ENCODE data around the gene LHX3. TPM values are rescaled to one million over a fixed set of nuclear protein-coding genes. Genes with fewer than 3 reads are reported as not detected.

The LHX3 gene
- total RNA-seq, 5 donors from 2014 or later (not counting 1 experiment from before 2014, with no cell fraction given): 0.13 to 0.42 TPM; not detected in 3

DNA sequence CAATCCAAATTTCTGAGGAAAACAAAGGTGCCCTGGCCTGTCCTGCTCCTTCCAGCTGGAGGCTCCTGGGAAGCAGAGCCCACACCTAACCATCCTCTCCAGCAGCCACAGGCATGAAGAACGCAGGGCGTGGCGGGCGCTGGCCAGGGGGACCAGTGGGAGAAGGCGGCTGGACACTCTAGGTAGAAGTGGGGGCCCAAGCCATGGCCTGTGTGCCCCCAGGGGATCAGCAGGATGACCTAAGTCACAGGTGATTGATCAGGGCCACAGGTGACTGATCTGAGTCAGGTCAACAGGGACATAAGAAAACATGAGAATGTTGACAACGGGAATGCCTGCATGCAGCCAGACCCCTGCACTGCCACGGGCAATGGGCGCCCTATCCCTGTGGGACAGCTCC lies 37.3 kb upstream of the LHX3 start:
- ChIA-PET POLR2A (no interaction called here), CTCF (no interaction called here)
- Histone ChIP-seq H3K9me3 (no peaks in the 10 kb centered on the region), H3K4me1 (ENCODE audit: control insufficient read depth in 1 of 2, extremely low read depth in 1 of 2, insufficient read depth in 2 of 2, low read length in 2 of 2) (peaks cover 17 to 54% of the 10 kb centered on the region in 2 experiments), H3K27me3 (replicated peaks in 1 of 2; ENCODE audit: control insufficient read depth in 2 of 2, extremely low read depth in 1 of 2, insufficient read depth in 2 of 2, low read length in 1 of 2) (no peaks in the 10 kb centered on the region), H3K4me3 (ENCODE audit: control insufficient read depth in 1 of 2, extremely low read depth in 1 of 2, low read length in 1 of 2) (no peak overlapping the region), H3K27ac (ENCODE audit: low read length) (no peak overlapping the region), H3K36me3 (ENCODE audit: control insufficient read depth in 2 of 2, extremely low read depth in 1 of 2, insufficient read depth in 1 of 2, low read length in 1 of 2) (peaks cover 0 to 2% of the 10 kb centered on the region in 2 donors)
- ATAC-seq (replicated peaks in 1 of 4) (no peak), DNase-seq (no peak)
- Mint-ChIP-seq H3K4me1 (peaks cover 33 to 63% (median 48%) of the 10 kb centered on the region in 3 donors), H3K27me3 (no peaks in the 10 kb centered on the region), H3K9me3 (no peaks in the 10 kb centered on the region), H3K4me3 (no peak overlapping the region), H3K36me3 (no peaks in the 10 kb centered on the region), H3K27ac (no peak overlapping the region)
- WGBS (ENCODE audit: insufficient coverage): 96% methylated on average over 8 of the region's 8 CpGs

DNA sequence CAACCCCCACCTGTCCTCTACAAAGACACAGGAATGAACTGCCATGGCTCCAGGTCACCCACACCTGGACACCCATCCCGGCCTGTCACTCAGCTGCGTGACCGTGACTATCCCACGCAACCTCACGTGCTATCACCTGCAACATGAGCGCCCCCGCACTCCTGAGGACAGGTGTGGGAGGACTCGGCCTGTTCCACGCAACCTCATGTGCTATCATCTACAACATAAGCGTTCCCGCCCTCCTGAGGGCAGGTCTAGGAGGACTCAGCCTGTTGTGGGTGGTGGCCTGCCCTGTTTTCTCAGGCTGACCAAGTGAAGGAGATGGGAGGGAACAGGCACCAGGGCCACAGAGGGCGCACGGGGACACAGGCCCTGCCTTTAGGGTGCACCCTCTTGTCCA lies 36.6 kb upstream of the LHX3 start:
- Histone ChIP-seq H3K27ac (ENCODE audit: low read length) (no peak overlapping the region), H3K4me3 (ENCODE audit: control insufficient read depth in 1 of 2, extremely low read depth in 1 of 2, low read length in 1 of 2) (no peak overlapping the region), H3K4me1 (ENCODE audit: control insufficient read depth in 1 of 2, extremely low read depth in 1 of 2, insufficient read depth in 2 of 2, low read length in 2 of 2) (peaks cover 17 to 54% of the 10 kb centered on the region in 2 experiments), H3K36me3 (ENCODE audit: control insufficient read depth in 2 of 2, extremely low read depth in 1 of 2, insufficient read depth in 1 of 2, low read length in 1 of 2) (peaks cover 0 to 3% of the 10 kb centered on the region in 2 donors), H3K27me3 (replicated peaks in 1 of 2; ENCODE audit: control insufficient read depth in 2 of 2, extremely low read depth in 1 of 2, insufficient read depth in 2 of 2, low read length in 1 of 2) (no peaks in the 10 kb centered on the region), H3K9me3 (no peaks in the 10 kb centered on the region)
- no peak overlapping the region for H3K4me3 Mint-ChIP-seq
- no peaks in the 10 kb centered on the region for H3K9me3 Mint-ChIP-seq
- ChIA-PET POLR2A (no interaction called here), CTCF (no interaction called here)
- WGBS (ENCODE audit: insufficient coverage): 96% methylated on average over 7 of the region's 13 CpGs
- H3K4me1 Mint-ChIP-seq: peaks cover 33 to 63% (median 48%) of the 10 kb centered on the region in 3 donors
- H3K36me3 Mint-ChIP-seq: no peaks in the 10 kb centered on the region
- H3K27me3 Mint-ChIP-seq: no peaks in the 10 kb centered on the region
- ATAC-seq (replicated peaks in 1 of 4) (no peak), DNase-seq (no peak)
- H3K27ac Mint-ChIP-seq: peak overlapping the region in 1 of 2 donors; percentile 44

DNA sequence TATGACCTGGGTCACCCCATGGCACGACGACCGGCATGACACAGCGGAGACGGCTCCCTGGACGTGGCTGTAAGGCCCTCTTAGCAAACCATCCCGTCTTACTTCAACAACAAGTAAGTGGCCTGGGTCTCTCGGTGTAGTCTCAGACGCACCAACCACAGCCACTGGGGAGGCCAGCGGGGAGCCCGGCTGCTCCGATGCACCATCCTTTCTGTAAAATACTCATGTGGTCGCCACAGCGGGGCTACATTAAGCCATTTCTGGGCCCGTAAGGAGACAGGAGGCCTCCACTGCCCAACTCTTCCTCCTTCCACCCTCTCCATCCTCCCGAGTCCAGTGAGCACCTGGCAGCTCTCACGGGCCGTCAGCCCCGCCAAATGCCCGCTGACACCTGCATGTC lies 36.0 kb upstream of the LHX3 start:
- Mint-ChIP-seq H3K4me1 (peaks cover 33 to 60% (median 45%) of the 10 kb centered on the region in 3 donors), H3K27ac (no peak overlapping the region), H3K27me3 (no peaks in the 10 kb centered on the region), H3K9me3 (no peaks in the 10 kb centered on the region), H3K36me3 (peaks cover 4% of the 10 kb centered on the region), H3K4me3 (no peak overlapping the region)
- peaks cover 17 to 48% of the 10 kb centered on the region in 2 experiments for H3K4me1 ChIP-seq (ENCODE audit: control insufficient read depth in 1 of 2, extremely low read depth in 1 of 2, insufficient read depth in 2 of 2, low read length in 2 of 2)
- no peak overlapping the region for H3K27ac ChIP-seq (ENCODE audit: low read length)
- no peak overlapping the region for H3K4me3 ChIP-seq (ENCODE audit: control insufficient read depth in 1 of 2, extremely low read depth in 1 of 2, low read length in 1 of 2)
- H3K9me3 ChIP-seq: no peaks in the 10 kb centered on the region
- DNase-seq (no peak), ATAC-seq (replicated peaks in 1 of 4) (no peak)
- CTCF ChIA-PET: no interaction called here
- H3K27me3 ChIP-seq (replicated peaks in 1 of 2; ENCODE audit: control insufficient read depth in 2 of 2, extremely low read depth in 1 of 2, insufficient read depth in 2 of 2, low read length in 1 of 2): no peaks in the 10 kb centered on the region
- WGBS (ENCODE audit: insufficient coverage): 98% methylated on average over 20 of the region's 20 CpGs
- H3K36me3 ChIP-seq (ENCODE audit: control insufficient read depth in 2 of 2, extremely low read depth in 1 of 2, insufficient read depth in 1 of 2, low read length in 1 of 2): peaks cover 0 to 8% of the 10 kb centered on the region in 2 donors
- POLR2A ChIA-PET: no interaction called here

GRCh38 chr9:136239983-136240330 lies 35.0 kb upstream of the LHX3 start:
- POLR2A ChIA-PET: no interaction called here
- CTCF ChIA-PET: no interaction called here
- H3K4me3 Mint-ChIP-seq: no peak overlapping the region
- no CpG with 5 or more reads among the region's 2 CpGs for WGBS (ENCODE audit: insufficient coverage)
- H3K27me3 Mint-ChIP-seq: no peaks in the 10 kb centered on the region
- Histone ChIP-seq H3K4me1 (ENCODE audit: control insufficient read depth in 1 of 2, extremely low read depth in 1 of 2, insufficient read depth in 2 of 2, low read length in 2 of 2) (peaks cover 17 to 44% of the 10 kb centered on the region in 2 experiments), H3K9me3 (no peaks in the 10 kb centered on the region), H3K36me3 (ENCODE audit: control insufficient read depth in 2 of 2, extremely low read depth in 1 of 2, insufficient read depth in 1 of 2, low read length in 1 of 2) (peaks cover 0 to 14% of the 10 kb centered on the region in 2 donors), H3K4me3 (ENCODE audit: control insufficient read depth in 1 of 2, extremely low read depth in 1 of 2, low read length in 1 of 2) (no peak overlapping the region), H3K27me3 (replicated peaks in 1 of 2; ENCODE audit: control insufficient read depth in 2 of 2, extremely low read depth in 1 of 2, insufficient read depth in 2 of 2, low read length in 1 of 2) (no peaks in the 10 kb centered on the region), H3K27ac (ENCODE audit: low read length) (no peak overlapping the region)
- no peak for ATAC-seq (replicated peaks in 1 of 4)
- H3K27ac Mint-ChIP-seq: no peak overlapping the region
- H3K36me3 Mint-ChIP-seq: peaks cover 13% of the 10 kb centered on the region
- DNase-seq: peak in 1 of 35 experiments; percentile 24
- H3K9me3 Mint-ChIP-seq: no peaks in the 10 kb centered on the region
- H3K4me1 Mint-ChIP-seq: peaks cover 32 to 57% (median 46%) of the 10 kb centered on the region in 3 donors

DNA sequence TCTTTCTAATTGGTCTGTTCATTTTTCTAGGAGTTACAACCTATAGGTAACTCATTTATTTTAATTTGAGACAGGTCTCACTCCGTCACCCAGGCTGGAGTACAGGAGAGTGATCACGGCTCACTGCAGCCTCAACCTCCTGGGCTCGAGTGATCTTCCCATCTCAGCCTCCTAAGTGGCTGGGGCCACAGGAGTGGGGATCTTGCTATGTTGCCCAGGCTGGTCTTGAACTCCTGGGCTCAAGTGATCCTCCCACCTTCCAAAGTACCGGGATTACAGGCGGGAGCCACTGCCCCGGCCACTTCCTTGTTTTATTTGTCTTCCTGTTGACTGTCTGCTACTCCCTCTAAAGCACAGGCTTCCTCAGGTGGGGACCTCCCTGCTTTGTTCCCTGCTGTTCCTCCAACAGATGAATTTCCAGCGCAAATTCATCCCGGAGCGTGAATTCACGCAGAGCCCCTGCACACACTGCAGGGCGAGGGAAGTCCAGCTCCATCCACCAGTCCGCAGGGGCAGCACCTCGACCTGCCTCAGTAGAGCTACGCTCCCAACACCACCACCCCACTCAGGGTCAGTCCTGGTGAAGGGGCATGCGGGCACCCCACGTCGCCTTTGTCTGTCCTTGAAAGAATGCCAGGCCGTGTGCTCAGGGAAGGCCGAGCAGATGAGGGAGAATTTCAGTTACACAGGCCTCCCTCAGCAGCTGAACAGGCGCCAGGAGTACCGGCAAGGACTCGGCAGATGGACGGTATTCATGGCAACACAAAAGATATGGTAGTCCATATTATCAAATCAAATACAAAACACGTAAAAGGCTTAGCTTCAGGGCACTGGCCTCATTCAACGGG lies 34.4 kb upstream of the LHX3 start:
- H3K27ac Mint-ChIP-seq: no peak overlapping the region
- H3K36me3 Mint-ChIP-seq: peaks cover 17% of the 10 kb centered on the region
- no peaks in the 10 kb centered on the region for H3K9me3 Mint-ChIP-seq
- Histone ChIP-seq H3K9me3 (no peaks in the 10 kb centered on the region), H3K27ac (ENCODE audit: low read length) (no peak overlapping the region), H3K36me3 (ENCODE audit: control insufficient read depth in 2 of 2, extremely low read depth in 1 of 2, insufficient read depth in 1 of 2, low read length in 1 of 2) (peaks cover 0 to 14% of the 10 kb centered on the region in 2 donors), H3K4me1 (ENCODE audit: control insufficient read depth in 1 of 2, extremely low read depth in 1 of 2, insufficient read depth in 2 of 2, low read length in 2 of 2) (peaks cover 14 to 38% of the 10 kb centered on the region in 2 experiments), H3K27me3 (replicated peaks in 1 of 2; ENCODE audit: control insufficient read depth in 2 of 2, extremely low read depth in 1 of 2, insufficient read depth in 2 of 2, low read length in 1 of 2) (no peaks in the 10 kb centered on the region), H3K4me3 (ENCODE audit: control insufficient read depth in 1 of 2, extremely low read depth in 1 of 2, low read length in 1 of 2) (no peak overlapping the region)
- ATAC-seq (replicated peaks in 1 of 4) (no peak), DNase-seq (no peak)
- 95% methylated on average over 9 of the region's 25 CpGs for WGBS (ENCODE audit: insufficient coverage)
- ChIA-PET CTCF (no interaction called here), POLR2A (no interaction called here)
- H3K4me1 Mint-ChIP-seq: peaks cover 29 to 52% (median 42%) of the 10 kb centered on the region in 3 donors
- H3K4me3 Mint-ChIP-seq: no peak overlapping the region
- no peaks in the 10 kb centered on the region for H3K27me3 Mint-ChIP-seq

DNA sequence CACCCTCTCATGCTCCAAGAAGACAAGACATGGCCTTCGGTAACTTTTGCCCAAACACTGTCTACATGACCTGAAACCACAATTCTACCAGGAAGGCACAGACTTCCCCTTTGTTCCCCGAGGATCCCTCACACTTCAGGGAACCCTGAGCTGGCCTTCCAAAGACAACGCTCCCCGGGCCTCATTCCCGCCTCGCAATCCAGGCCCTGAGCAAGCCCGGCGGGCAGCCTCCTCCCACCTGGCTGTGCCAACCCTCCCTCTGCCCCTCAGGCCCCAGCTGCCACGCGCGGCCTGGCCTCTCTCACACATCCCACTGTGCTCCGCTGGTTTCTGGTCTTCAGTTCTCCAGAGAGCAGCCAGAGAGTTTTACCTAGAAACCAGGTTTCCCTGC lies 33.4 kb upstream of the LHX3 start:
- H3K4me1 Mint-ChIP-seq: peaks cover 26 to 50% (median 40%) of the 10 kb centered on the region in 3 donors
- CTCF ChIA-PET: no interaction called here

More for the DNA sequence above, 33.4 kb upstream of the LHX3 start:
- no peaks in the 10 kb centered on the region for H3K27me3 Mint-ChIP-seq
- Histone ChIP-seq H3K4me1 (ENCODE audit: control insufficient read depth in 1 of 2, extremely low read depth in 1 of 2, insufficient read depth in 2 of 2, low read length in 2 of 2) (peaks cover 4 to 28% of the 10 kb centered on the region in 2 experiments), H3K27me3 (replicated peaks in 1 of 2; ENCODE audit: control insufficient read depth in 2 of 2, extremely low read depth in 1 of 2, insufficient read depth in 2 of 2, low read length in 1 of 2) (no peaks in the 10 kb centered on the region), H3K27ac (ENCODE audit: low read length) (no peak overlapping the region), H3K36me3 (ENCODE audit: control insufficient read depth in 2 of 2, extremely low read depth in 1 of 2, insufficient read depth in 1 of 2, low read length in 1 of 2) (peaks cover 0 to 17% of the 10 kb centered on the region in 2 donors), H3K4me3 (ENCODE audit: control insufficient read depth in 1 of 2, extremely low read depth in 1 of 2, low read length in 1 of 2) (no peak overlapping the region), H3K9me3 (no peaks in the 10 kb centered on the region)
- no peak for DNase-seq
- no peak overlapping the region for H3K4me3 Mint-ChIP-seq
- no peaks in the 10 kb centered on the region for H3K9me3 Mint-ChIP-seq
- peaks cover 21% of the 10 kb centered on the region for H3K36me3 Mint-ChIP-seq
- 80% methylated on average over 12 of the region's 12 CpGs for WGBS (ENCODE audit: insufficient coverage)
- no peak overlapping the region for H3K27ac Mint-ChIP-seq
- POLR2A ChIA-PET: no interaction called here
- no peak for ATAC-seq (replicated peaks in 1 of 4)

Measured in T-cell (primary cell).